Neuronal stem cell (in vitro differentiated cells): Measurements from ENCODE around the gene TMEM254.
A peak's percentile ranks its signal among the peaks of the same experiment; 100 is the strongest.

ENCODE experiments used
- DNase-seq: peaks from one replicate; pipeline ENCODE4 v3.0.0-alpha.2; 2013; ENCODE audit warnings: low spot score
- H2AFZ ChIP-seq: one replicate; pipeline ENCODE4 v1.6.1; 2013; ENCODE audit warnings: mild to moderate bottlenecking, low read length, inconsistent platforms
- H2AK5ac ChIP-seq: 2 replicates; pipeline ENCODE4 v1.6.1; 2013; ENCODE audit warnings: low read depth, mild to moderate bottlenecking, inconsistent platforms, low read length, moderate library complexity, mixed read lengths
- H2BK120ac ChIP-seq: 2 replicates; pipeline ENCODE4 v1.6.1; 2013; ENCODE audit warnings: low read depth, mild to moderate bottlenecking, inconsistent platforms, low read length, moderate library complexity, mixed read lengths
- H2BK12ac ChIP-seq: one replicate; pipeline ENCODE4 v1.6.1; 2013; ENCODE audit warnings: low read length, inconsistent platforms
- H2BK15ac ChIP-seq: 2 replicates; pipeline ENCODE4 v1.6.1; 2013; ENCODE audit warnings: mild to moderate bottlenecking, low read length, inconsistent platforms, mixed read lengths
- H2BK5ac ChIP-seq: one replicate; pipeline ENCODE4 v1.6.1; 2013; ENCODE audit warnings: inconsistent platforms, mild to moderate bottlenecking, low read length, moderate library complexity
- H3K14ac ChIP-seq: one replicate; pipeline ENCODE4 v1.6.1; 2013; ENCODE audit warnings: low read length, inconsistent platforms
- H3K18ac ChIP-seq: 2 replicates; pipeline ENCODE4 v1.6.1; 2013; ENCODE audit warnings: low read length, inconsistent platforms
- H3K23ac ChIP-seq: 2 replicates; pipeline ENCODE4 v1.6.1; 2013; ENCODE audit warnings: low read depth, mild to moderate bottlenecking, mixed read lengths, low read length, inconsistent platforms; ENCODE audit not compliant: poor library complexity
- H3K27ac ChIP-seq: replicated peaks from 3 replicates; pipeline ENCODE4 v1.5.1; 2013; ENCODE audit warnings: low read length, inconsistent platforms
- H3K27me3 ChIP-seq, 3 experiments: 2 replicates each; pipeline ENCODE4 v1.6.1; 2013; ENCODE audit warnings: low read length in 3 of 3, mild to moderate bottlenecking in 2 of 3, inconsistent platforms in 1 of 3, low read depth in 1 of 3, mixed read lengths in 1 of 3, moderate library complexity in 1 of 3; ENCODE audit not compliant: control insufficient read depth in 3 of 3, insufficient read depth in 3 of 3
- H3K36me3 ChIP-seq, 2 donors: replicated peaks in 1 of 2; 2 replicates each; pipeline ENCODE4 v1.6.1; 2013; ENCODE audit warnings: low read length in 2 of 2; ENCODE audit not compliant: control insufficient read depth in 2 of 2, insufficient read depth in 2 of 2
- H3K4ac ChIP-seq: 2 replicates; pipeline ENCODE4 v1.6.1; 2013; ENCODE audit warnings: inconsistent platforms, mild to moderate bottlenecking, low read length, moderate library complexity
- H3K4me1 ChIP-seq, 2 donors: 1 replicate in 1 of 2; 2 replicates in 1 of 2; pipeline ENCODE4 v1.6.1; 2013; ENCODE audit warnings: low read length in 2 of 2, low read depth in 1 of 2; ENCODE audit not compliant: control insufficient read depth in 2 of 2, insufficient read depth in 1 of 2
- H3K4me2 ChIP-seq: one replicate; pipeline ENCODE4 v1.6.1; 2013; ENCODE audit warnings: mild to moderate bottlenecking, low read length, inconsistent platforms; ENCODE audit not compliant: insufficient read depth, poor library complexity, severe bottlenecking
- H3K4me3 ChIP-seq, 2 donors: 2 replicates each; pipeline ENCODE4 v1.5.1; 2013; ENCODE audit warnings: low read length in 2 of 2, mild to moderate bottlenecking in 2 of 2, inconsistent platforms in 1 of 2, moderate library complexity in 1 of 2
- H3K79me1 ChIP-seq: one replicate; pipeline ENCODE4 v1.6.1; 2013; ENCODE audit warnings: low read depth, mild to moderate bottlenecking, inconsistent platforms, low read length, moderate library complexity
- H3K9ac ChIP-seq: one replicate; pipeline ENCODE4 v1.6.1; 2013; ENCODE audit warnings: mild to moderate bottlenecking, low read depth, low read length, inconsistent platforms; ENCODE audit not compliant: poor library complexity
- H3K9me3 ChIP-seq, 2 donors: replicated peaks in 1 of 2; 2 replicates each; pipeline versions ENCODE3 to v1.6.1; 2013; ENCODE audit warnings: low read length in 2 of 2, mild to moderate bottlenecking in 2 of 2, inconsistent platforms in 1 of 2, low read depth in 1 of 2, mixed read lengths in 1 of 2, moderate library complexity in 1 of 2; ENCODE audit not compliant: control insufficient read depth in 2 of 2, insufficient read depth in 1 of 2
- H4K8ac ChIP-seq: one replicate; pipeline ENCODE4 v1.6.1; 2013; ENCODE audit warnings: low read depth, mild to moderate bottlenecking, inconsistent platforms, low read length, moderate library complexity
- H4K91ac ChIP-seq: one replicate; pipeline ENCODE4 v1.6.1; 2013; ENCODE audit warnings: low read length, low read depth, mild to moderate bottlenecking, inconsistent platforms; ENCODE audit not compliant: poor library complexity
- WGBS, 2 donors: extraction: QIAGEN DNeasy Blood & Tissue Kit; methylation state at CpG; one replicate each; pipeline ENCODE4 v1.1.7; 2013; ENCODE audit warnings: missing lambda C conversion rate in 2 of 2, mixed read lengths in 1 of 2; ENCODE audit not compliant: insufficient read length in 2 of 2, insufficient replicate concordance in 1 of 2; ENCODE audit errors: extremely low coverage in 2 of 2; 5-methylcytosine and 5-hydroxymethylcytosine counted together

The TMEM254 gene

DNA sequence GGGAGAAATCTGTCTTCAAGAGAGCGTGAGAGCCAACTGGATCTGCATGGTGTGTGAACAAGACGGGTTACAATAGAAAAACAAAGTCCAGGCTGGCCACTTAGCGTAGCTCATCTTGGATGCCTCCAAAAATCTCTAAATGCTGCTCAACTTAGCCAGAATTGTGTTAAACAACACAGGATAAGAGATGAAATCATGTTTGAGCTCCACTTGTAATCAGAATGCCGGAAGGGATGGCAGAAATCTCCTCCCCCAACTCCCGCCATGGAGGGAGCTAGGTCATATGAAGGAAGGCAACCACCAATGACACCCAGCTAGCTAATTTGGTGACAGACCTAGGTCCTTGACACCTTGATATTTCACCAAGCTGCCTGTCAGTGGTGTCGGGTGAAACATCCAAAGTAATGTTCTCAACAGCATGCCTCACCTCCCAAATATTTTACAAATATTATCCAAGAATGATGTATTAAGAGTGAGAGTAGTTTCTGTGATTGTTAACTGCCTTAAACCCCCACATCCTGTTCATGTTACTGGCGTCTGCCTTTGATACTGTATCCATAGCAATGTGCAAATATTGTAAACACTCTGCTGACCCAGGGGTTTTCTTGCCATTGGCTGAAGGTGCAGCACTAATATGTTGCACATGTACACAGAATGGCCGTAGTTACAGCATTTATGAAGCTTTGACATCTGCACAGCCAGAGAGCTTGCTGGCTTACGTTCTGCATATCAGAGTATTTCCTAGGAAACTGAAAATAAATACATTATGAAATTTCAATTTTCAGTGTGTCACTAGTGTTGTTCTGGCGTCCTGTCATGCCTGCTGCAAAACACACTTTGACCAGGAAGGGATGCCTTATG lies 25.8 kb downstream of the TMEM254 start:
- H2BK5ac ChIP-seq: no peak overlapping the region
- H3K27me3 ChIP-seq: no peaks in the 10 kb centered on the region
- no peak overlapping the region for H3K4me3 ChIP-seq
- no peaks in the 10 kb centered on the region for H3K79me1 ChIP-seq
- H3K4ac ChIP-seq: no peak overlapping the region
- no peak for DNase-seq
- H3K27ac ChIP-seq: no peak overlapping the region
- no peak overlapping the region for H3K14ac ChIP-seq
- H2BK120ac ChIP-seq: no peak overlapping the region
- no peak overlapping the region for H3K18ac ChIP-seq
- no peak overlapping the region for H4K91ac ChIP-seq
- no peak overlapping the region for H2BK12ac ChIP-seq
- peaks cover 0 to 5% of the 10 kb centered on the region in 2 donors for H3K4me1 ChIP-seq
- no peaks in the 10 kb centered on the region for H3K36me3 ChIP-seq
- H3K23ac ChIP-seq: no peak overlapping the region
- H2AFZ ChIP-seq: peak overlapping the region; percentile 49
- H2BK15ac ChIP-seq: no peak overlapping the region
- H2AK5ac ChIP-seq: no peak overlapping the region
- H3K9ac ChIP-seq: no peak overlapping the region
- H4K8ac ChIP-seq: no peak overlapping the region
- H3K4me2 ChIP-seq: no peak overlapping the region
- WGBS, 2 donors: no CpG with 5 or more reads among the region's 10 CpGs
- H3K9me3 ChIP-seq: peaks cover 0 to 12% of the 10 kb centered on the region in 2 donors

DNA sequence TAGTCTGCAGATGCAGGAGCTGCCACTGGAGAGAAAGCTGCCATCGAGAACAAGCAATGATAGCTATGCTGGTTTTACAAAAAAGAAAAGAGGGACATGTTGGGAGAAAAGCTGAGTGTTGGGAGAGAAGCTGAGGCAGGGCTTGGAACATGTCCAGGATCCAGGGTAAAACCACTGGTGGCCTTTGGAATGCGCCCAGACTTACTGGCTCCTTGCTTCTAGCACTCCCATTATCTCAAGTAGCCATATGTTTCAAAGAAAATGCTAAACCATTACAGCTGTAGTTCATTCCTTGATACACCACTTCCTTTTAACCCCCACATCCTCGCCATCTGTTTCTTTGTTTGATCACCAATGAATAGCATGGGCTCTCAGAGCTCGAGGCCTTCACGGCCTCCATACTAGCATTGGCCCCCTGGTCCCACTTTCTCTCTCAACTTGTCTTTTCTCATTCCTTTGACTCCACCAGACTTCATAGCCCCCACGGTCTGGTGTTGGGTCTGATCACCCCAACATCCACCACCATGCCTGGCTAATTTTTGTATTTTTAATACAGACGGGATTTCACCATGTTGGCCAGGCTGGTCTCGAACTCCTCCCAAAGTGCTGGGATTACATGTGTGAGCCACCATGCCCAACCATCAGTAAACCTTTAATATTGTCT lies 30.2 kb downstream of the TMEM254 start:
- H3K18ac ChIP-seq: no peak overlapping the region
- H3K4me1 ChIP-seq: peaks cover 0 to 5% of the 10 kb centered on the region in 2 donors
- no peak overlapping the region for H2AFZ ChIP-seq
- H2AK5ac ChIP-seq: no peak overlapping the region
- H4K91ac ChIP-seq: no peak overlapping the region
- H3K9me3 ChIP-seq: peaks cover 2 to 16% of the 10 kb centered on the region in 2 donors
- no peak overlapping the region for H3K9ac ChIP-seq
- H3K27ac ChIP-seq: no peak overlapping the region
- H3K4me2 ChIP-seq: no peak overlapping the region
- H3K4me3 ChIP-seq: no peak overlapping the region
- H2BK12ac ChIP-seq: no peak overlapping the region
- H4K8ac ChIP-seq: no peak overlapping the region
- H3K27me3 ChIP-seq: no peaks in the 10 kb centered on the region
- H2BK5ac ChIP-seq: no peak overlapping the region
- no peak overlapping the region for H3K14ac ChIP-seq
- H2BK120ac ChIP-seq: no peak overlapping the region
- no CpG with 5 or more reads among the region's 8 CpGs for WGBS, 2 donors
- no peak overlapping the region for H2BK15ac ChIP-seq
- no peaks in the 10 kb centered on the region for H3K79me1 ChIP-seq
- no peak overlapping the region for H3K4ac ChIP-seq
- no peaks in the 10 kb centered on the region for H3K36me3 ChIP-seq
- no peak for DNase-seq
- no peak overlapping the region for H3K23ac ChIP-seq

- H3K23ac ChIP-seq: no peak overlapping the region
Measured at GRCh38 chr10:80110986-80111385, 32.5 kb downstream of the TMEM254 start.

DNA sequence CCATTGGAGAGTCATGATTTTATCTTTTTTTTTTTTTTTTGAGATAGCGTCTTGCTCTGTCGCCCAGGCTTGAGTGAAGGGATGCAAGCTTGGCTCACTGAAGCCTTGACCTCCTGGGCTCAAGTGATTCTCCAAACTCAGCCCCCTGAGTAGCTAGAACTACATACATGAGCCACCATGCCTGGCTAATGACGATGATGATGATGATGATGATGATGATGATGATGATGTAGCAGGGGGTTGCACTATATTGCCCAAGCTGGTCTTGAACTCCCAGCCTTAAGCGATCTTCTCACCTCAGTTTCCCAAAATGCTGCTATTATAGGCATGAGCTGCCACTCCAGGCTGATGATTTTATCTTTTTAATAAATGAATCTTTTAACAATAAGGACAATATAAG lies 40.2 kb downstream of the TMEM254 start:
- H4K8ac ChIP-seq: no peak overlapping the region
- no peaks in the 10 kb centered on the region for H3K79me1 ChIP-seq
- H3K9ac ChIP-seq: no peak overlapping the region
- no peak overlapping the region for H3K14ac ChIP-seq
- no peak overlapping the region for H3K18ac ChIP-seq
- no peak for DNase-seq
- no peaks in the 10 kb centered on the region for H3K36me3 ChIP-seq
- H2BK15ac ChIP-seq: no peak overlapping the region
- no peak overlapping the region for H2BK120ac ChIP-seq
- no peak overlapping the region for H2BK12ac ChIP-seq
- H3K27ac ChIP-seq: no peak overlapping the region
- H2AFZ ChIP-seq: no peak overlapping the region
- no peak overlapping the region for H2AK5ac ChIP-seq
- no CpG with 5 or more reads among the region's 4 CpGs for WGBS, 2 donors
- no peak overlapping the region for H2BK5ac ChIP-seq
- no peak overlapping the region for H3K4me2 ChIP-seq
- H3K27me3 ChIP-seq: peaks cover 0 to 2% (median 0%) of the 10 kb centered on the region in 3 experiments
- H3K4me1 ChIP-seq: no peaks in the 10 kb centered on the region
- H3K4ac ChIP-seq: no peak overlapping the region
- H3K23ac ChIP-seq: no peak overlapping the region
- no peak overlapping the region for H4K91ac ChIP-seq
- H3K9me3 ChIP-seq: no peaks in the 10 kb centered on the region
- H3K4me3 ChIP-seq: no peak overlapping the region

More at GRCh38 chr10:80110986-80111385, 32.5 kb downstream of the TMEM254 start:
- Histone ChIP-seq H3K4me1 (no peaks in the 10 kb centered on the region), H2BK120ac (no peak overlapping the region), H3K18ac (no peak overlapping the region), H4K8ac (no peak overlapping the region), H3K27ac (no peak overlapping the region), H2BK12ac (no peak overlapping the region), H2BK15ac (no peak overlapping the region), H3K4ac (no peak overlapping the region), H3K36me3 (no peaks in the 10 kb centered on the region), H2BK5ac (no peak overlapping the region), H3K4me3 (no peak overlapping the region), H2AK5ac (no peak overlapping the region), H3K27me3 (no peaks in the 10 kb centered on the region), H3K9ac (no peak overlapping the region), H4K91ac (no peak overlapping the region), H3K4me2 (no peak overlapping the region), H3K9me3 (peaks cover 2 to 16% of the 10 kb centered on the region in 2 donors), H2AFZ (no peak overlapping the region), H3K79me1 (no peaks in the 10 kb centered on the region), H3K14ac (no peak overlapping the region)
- no peak for DNase-seq
- WGBS, 2 donors: no CpG with 5 or more reads among the region's 1 CpG
